Measurements from ENCODE around the gene KRTAP5-8.
"Not testable (repeated sequence)": the region's sequence is repeated elsewhere in the genome, so short reads cannot be mapped to it uniquely, and the experiment has no call there.

KRTAP5-8 gene, protein sequence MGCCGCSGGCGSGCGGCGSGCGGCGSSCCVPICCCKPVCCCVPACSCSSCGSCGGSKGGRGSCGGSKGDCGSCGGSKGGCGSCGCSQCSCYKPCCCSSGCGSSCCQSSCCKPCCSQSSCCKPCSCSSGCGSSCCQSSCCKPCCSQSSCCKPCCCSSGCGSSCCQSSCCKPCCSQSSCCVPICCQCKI

GRCh38 chr11:71537977-71538665 is at the start of gene KRTAP5-8:
KRTAP5-8 (plus strand) TSS chr11:71538025; CDS start chr11:71538056, 31 bp downstream.
- DNase-seq: not testable (repeated sequence)

GRCh38 chr11:71488681-71489270 is 49.0 kb upstream of the KRTAP5-8 start:
- DNase-seq: no peak

DNA sequence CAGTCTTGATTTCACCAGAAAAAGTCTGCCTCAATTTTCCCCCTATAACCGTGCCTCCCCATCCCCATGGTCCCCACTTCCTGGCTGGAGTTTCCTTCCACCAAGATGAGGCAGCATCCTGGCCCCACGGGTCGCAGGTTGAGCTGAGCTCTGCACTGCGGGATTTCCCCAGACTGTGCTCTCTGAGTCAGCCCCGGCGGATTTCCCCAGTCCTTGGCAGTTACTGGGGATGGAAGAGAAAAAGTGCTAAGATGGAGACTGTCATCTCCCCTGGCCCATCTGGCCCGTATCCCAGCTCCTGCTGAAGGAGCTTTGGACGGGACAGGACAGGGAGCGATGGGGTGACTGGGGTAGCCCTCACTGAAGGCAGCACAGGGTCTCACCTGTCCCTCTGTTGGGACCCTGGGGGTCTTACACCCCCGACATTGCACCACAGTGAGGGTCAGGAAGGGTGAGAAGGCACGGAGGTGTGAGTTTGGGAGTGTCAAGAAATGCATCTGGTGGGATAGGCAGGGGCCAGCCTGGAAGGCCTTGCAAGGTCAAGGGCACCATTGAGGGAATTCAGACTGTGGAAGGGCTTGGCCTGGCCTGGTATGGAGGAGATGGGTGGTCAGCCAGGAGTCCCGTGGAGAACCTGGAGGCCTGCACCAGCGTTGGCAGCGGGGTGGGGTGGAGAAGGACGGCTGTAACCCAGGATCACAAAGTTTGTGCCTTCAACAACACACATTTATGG is 48.3 kb upstream of the KRTAP5-8 start:
- DNase-seq: peak; percentile 79 to 84

GRCh38 chr11:71490044-71490730 is 47.6 kb upstream of the KRTAP5-8 start:
- DNase-seq: no peak

DNA sequence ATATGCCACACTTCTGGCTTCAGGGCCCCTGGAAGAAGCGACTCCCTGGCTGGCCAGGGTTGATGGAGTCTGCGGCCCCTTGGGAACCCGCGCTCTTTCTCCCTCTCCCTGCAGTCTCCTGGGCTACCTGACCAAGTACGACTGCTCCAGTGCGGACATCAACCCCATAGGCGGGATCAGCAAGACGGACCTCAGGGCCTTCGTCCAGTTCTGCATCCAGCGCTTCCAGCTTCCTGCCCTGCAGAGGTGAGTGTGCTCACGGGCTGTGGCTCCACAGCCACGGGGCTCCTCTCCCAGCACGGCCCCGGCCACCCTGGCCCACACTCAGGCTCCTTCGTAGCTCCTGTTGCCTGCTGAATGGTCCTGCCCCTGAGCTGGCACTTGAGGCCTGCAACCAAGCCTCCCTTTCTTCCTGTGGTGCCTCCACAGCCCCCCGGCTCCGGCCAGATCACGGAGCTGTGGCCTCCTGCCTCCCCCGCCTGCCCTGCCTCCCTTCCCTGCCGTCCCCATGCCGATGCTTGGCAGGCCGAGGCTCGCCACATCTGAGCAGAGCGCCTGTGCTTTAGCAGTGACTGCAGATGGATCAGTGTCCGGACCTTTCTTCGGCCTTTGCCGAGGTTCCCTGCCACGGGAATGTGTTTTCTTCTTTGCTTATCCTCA is 47.0 kb upstream of the KRTAP5-8 start:
- DNase-seq: no peak

DNA sequence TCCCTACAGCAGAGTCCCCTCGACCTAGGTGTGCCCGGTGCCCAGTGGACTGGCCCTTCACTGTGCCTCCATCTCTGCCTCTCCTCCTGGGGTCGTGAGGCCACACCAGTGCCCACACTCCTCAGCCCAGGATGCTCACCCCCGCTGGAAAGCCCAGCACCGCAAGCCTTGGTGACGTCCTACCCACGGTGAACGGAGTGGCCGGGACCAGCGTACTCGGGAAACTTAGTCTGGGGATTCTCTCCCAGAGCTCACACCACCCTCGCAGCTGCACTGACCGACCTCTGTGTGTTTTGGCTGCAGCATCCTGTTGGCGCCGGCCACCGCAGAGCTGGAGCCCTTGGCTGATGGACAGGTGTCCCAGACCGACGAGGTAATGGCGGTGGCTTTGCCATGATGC is 46.3 kb upstream of the KRTAP5-8 start:
- no peak for DNase-seq

DNA sequence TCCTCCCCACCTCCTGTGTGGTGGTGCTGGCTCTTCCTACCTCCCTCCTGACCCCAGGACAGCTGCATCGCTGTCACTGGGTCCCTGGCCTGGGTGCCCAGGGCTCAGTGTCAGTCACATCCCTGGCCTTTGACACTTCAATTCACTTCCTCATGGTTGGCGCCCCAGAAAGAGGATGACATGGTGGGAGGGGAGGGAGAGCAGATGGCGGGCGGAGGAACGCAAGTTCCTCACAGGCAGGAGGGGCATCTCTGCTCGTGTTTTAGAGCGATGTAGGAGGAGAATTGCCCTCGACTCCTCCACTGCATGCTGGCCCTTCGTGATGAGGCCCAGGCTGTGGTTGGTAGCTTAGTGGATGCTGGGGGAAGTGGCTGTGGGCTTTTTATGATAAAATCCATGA is 45.9 kb upstream of the KRTAP5-8 start:
- no peak for DNase-seq

DNA sequence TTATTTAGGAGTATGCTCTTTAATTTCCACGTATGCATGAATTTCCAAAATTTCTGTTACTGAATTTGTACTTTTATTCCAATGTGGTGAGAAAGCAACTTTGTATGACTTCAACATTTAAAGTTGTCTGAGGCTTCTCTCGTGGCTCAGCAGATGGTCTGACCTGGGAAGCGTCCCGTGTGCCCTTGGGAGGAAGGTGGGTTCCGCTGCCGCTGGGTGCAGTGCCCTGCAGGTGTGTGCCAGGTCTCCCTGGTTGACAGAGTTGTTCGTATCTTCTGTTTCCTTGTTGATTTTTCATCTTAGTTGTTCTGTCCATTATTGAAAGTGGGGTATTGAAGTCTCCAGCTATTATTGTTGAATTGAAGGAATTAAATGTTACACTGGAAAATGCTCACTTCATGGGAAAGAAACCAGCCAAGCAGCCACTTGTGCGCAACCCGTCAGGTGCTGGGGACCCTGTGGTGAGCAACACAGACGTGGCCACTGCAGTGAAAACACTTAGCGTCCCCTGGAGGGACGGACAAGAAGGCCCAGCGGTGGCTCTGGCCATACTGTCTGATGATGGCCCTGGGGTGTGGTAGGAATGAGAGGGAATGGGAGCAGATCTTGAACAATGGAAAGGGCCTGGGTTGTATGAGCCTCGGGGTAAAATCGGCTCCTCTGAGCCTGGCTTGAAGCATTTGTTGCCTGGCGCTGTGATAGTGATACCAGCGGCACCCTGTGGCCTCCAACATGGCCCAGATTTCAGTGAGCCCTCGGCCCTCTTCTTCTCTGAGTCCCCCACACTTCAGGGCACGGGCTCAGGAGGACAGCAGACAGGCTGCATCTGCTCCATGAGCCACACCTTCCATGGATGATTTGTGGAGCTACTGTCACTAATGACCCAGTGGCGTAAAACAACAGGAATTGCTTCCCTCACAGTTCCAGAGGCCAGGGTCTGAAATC is 42.3 kb upstream of the KRTAP5-8 start:
- DNase-seq: no peak

DNA sequence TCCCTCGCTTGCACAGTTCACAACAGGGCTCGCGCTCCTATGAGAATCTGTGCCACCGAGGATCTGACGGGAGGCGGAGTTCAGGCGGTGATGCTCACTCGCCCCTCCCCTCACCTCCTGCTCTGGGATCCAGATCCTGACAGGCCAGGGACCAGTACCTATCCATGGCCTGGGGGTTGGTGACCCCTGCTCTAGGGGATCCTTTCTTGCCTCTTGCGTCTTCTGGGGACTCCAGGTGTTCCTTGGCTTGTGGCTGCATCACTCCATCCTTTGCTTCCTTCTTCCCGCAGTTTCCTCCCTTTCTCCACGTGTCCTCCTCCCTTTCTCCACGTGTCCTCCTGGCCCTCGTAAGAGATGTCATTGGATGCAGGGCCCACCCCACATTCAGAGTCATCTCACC is 41.4 kb upstream of the KRTAP5-8 start:
- DNase-seq: no peak

DNA sequence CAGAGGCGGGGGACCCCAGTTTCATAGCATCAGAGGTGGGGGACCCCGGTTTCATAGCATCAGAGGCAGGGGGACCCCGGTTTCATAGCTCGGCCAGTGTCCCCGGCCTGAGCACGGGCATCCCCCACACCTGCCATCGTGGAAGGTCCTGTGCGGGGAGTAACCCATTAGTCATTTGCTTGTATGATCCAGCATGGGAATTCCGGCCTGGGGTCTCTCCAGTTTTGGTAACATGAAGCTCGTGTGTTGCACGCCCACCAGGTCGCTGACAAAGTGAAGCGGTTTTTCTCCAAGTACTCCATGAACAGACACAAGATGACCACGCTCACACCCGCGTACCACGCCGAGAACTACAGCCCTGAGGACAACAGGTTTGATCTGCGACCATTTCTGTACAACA is 39.7 kb upstream of the KRTAP5-8 start:
- no peak for DNase-seq

GRCh38 chr11:71499125-71499524 is 38.7 kb upstream of the KRTAP5-8 start:
- no peak for DNase-seq

GRCh38 chr11:71499546-71499945 is 38.3 kb upstream of the KRTAP5-8 start:
- DNase-seq: no peak

GRCh38 chr11:71500601-71501021 is 37.2 kb upstream of the KRTAP5-8 start:
- no peak for DNase-seq

DNA sequence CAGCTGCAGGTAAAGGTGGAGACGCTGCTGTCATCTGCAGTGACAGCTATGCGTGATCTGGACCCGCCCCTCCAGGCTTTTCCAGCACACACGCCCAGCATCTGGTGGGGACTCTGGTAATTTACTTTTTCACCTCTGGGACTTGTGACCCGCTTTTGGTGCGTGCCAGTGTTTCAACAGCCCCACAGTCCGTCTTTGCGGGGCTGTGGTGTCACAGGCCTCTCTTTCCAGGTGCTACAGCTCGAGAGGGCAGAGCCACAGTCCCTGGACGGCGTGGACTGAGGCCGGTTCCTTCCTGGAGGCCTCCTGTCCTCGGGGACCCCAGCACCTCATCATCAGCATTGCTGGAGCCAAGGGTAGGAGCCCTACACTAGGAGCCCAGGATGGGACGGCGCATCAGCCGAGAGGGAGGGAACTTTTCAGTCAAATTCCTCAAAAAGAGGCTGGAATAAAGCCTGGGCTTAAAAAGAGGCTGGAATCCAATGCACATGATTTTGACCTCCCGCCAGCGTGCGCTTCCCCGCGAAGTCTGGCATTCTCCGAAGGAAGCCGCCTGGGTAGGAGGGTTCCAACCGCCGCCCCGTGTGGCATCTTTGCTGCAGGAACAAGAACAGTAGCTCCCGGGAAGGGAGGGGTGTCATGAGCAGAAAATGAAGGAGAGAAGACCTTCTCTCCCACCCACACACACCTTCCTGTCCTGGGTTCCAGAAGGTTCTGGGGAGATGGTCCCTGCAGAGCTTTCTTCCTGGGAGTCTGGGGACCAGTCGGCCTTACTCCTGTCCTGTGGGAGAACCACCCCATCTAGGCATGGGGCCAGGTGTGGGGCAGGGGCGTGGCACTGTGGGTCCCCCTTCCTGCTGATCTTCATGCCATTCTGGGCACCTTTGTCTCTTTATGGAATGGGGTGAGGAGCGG is 36.5 kb upstream of the KRTAP5-8 start:
- DNase-seq: no peak

DNA sequence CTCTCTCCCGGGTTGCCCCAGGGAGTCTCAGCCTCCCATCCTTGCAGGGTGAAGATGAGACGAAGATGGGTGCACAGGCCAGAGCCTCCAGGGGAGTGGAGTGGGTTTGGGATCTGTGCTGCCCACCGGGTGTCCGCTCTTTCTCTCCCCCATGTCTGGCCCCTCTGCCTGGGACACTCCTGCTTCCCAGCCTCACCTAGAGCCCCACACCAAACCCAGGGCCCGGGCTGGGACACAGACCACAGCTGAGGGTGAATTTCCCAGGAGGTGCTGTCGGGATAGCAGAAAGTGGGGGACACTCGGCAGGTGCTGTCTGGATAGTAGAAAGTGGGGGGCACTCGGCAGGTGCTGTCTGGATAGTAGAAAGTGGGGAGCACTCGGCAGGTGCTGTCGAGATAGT is 35.8 kb upstream of the KRTAP5-8 start:
- DNase-seq: no peak

- DNase-seq: no peak
Measured at GRCh38 chr11:71502871-71503435, 34.9 kb upstream of the KRTAP5-8 start.

DNA sequence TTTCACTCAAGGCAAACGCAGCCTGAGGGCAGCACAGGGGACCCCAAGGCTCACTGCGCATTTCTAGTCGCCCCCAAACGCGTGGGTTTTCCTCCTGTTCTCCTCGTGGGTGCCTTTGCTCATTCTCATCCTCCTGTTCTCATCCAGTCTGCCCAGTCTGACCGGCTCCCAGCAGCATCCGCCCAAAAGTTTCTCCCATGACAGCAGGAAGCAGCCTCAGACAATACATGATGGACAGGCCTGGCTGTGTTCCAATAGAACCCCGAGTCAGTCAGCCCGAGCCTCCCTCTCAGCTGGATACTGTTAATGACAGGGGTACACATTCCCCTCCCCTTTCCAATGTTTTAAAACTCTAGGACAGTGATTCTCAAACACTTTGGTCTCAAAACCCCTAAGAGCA is 33.3 kb upstream of the KRTAP5-8 start:
- no peak for DNase-seq

DNA sequence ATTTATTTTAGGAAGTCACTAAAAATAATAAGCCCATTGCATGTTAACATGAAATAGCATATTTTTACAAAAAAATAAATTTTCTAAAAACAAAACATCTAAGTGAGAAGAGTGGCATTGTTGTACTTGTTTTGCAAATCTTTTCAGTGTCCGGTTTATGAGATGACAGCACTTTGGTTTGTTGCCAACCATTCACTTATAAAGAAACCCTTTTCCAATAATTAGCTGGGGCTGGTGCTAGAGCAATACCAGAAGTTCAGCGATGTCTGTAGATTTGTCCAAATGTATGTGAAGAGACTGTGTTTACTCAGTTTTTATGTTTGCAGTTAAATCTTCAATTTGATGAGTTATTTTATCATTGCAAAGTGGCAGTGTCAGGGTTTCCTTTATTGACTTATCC is 32.8 kb upstream of the KRTAP5-8 start:
- no peak for DNase-seq

DNA sequence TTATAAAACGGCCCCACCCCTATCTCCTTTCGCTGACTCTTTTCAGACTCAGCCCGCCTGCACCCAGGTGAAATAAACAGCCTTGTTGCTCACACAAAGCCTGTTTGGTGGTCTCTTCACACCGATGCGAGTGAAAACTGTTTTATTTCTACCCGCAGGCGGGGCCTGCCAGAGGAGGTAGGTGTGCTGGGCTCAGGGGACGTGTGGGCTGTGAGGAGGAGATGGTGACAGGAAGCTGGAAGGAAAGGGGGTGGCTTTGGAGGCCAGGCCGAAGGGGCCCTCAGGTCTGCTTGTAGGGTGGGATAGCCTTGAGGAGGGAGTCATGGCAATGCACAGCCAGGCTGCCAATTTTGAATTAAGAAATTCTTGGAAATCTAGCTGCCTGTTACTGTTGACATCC is 32.0 kb upstream of the KRTAP5-8 start:
- no peak for DNase-seq

DNA sequence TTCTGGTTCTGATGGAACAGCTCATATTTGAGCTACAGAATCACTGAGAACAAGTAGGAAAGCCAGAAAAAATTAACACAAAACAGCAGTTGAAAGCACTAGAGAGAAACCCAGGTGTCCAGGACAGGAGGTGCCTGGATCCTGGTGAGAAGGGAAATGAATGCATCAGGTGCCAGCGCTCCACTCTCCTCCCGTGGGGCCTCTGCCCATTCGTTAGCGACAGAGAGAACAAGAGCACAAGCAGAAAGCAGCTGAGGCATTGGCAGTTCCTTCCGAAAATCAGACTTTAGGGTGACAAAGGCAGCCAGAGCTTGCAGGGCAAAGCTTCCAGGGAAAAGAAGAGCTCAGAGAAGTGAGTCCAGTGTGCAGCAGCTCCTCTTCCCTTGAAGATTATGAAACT is 30.7 kb upstream of the KRTAP5-8 start:
- DNase-seq: no peak
